Glomerular visceral epithelial cell (primary cell): ENCODE measurements around the gene KRT27.
A peak's percentile ranks its signal among the peaks of the same experiment; 100 is the strongest.
"Not testable (repeated sequence)": the region's sequence is repeated elsewhere in the genome, so short reads cannot be mapped to it uniquely, and the experiment has no call there.

Experiments used
- DNase-seq: peaks from one replicate; pipeline ENCODE4 v3.0.0-alpha.2; 2016; ENCODE audit errors: extremely low spot score

KRT27 gene, protein sequence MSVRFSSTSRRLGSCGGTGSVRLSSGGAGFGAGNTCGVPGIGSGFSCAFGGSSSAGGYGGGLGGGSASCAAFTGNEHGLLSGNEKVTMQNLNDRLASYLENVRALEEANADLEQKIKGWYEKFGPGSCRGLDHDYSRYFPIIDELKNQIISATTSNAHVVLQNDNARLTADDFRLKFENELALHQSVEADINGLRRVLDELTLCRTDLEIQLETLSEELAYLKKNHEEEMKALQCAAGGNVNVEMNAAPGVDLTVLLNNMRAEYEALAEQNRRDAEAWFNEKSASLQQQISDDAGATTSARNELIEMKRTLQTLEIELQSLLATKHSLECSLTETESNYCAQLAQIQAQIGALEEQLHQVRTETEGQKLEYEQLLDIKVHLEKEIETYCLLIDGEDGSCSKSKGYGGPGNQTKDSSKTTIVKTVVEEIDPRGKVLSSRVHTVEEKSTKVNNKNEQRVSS

DNA sequence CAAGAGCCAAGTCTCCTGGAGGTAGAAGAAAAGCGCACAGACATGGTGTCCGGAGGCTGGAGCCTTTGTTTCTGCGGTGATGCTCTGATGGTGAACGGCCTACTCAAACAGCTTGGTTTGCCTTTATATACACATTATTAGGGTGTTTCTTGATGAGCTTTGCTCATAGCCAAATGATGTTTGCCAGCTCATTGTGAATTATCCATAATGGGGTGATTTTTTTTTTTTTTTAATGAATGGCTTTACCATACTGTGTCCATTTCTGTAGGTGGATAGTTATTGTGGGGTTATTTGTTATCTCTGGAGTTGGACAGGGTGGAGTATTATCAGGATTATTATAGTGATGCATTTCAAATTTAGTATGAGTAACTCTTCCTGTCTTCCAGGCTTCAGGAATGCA is at the start of gene KRT27:
KRT27 (minus strand) TSS at position 101 of the 400 bp plus-strand sequence; CDS start at position 44, 57 bp downstream.
- DNase-seq = no peak

DNA sequence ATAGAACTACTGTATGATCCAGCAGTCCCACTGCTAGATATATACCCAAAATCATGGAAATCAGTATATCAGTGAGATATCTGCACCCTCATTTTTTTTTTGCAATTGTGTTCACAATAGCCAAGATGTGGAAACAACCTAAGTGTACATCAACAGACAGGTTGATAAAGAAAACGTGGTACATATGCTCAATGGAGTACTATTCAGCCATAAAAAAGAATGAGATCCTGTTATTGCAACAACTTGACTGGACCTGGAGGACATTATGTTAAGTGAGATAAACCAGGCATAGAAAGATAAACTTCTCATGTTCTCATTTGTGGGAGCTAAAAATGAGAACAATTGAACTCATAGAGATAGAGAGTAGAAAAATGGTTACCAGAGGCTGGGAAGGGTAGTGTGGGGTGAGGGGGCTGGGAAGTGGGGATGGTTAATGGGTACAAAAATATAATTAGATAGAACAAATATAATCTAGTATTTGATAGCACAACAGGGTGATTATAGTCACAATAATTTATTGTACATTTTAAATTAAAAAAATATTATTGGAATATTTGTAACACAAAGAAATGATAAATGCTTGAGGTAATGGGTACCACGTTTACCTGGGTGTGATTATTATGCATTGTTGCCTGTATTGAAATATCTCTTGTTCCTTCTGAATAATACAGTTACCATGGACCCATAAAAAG is 47.9 kb upstream of the KRT27 start:
- no peak for DNase-seq

DNA sequence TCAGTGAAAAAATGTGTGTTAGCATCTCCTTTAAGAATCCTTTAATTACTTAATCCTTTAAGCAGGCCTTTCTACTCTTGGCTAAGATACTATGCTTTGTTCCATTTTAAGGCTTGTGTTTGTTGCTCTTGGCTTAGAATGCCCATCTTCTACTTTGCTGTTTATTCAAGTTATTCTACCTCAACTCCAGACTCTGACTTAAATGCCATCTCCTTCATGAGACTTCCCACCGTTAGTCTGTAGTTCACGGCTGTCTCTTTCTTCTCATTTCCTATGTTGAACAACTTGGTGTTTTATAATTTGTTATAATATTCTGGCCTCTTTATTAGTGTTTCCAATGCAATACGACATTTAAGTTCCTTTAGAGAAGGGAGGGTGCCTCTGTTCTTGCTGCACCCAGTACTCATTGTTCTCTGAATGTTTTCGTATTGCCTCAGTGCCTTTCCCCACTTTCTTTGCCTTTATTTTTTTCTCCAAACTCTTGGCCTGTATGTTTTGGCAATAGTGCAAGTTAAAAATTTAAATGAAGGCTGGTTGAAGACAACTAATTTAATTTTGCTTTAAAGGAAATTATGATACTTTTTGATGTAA is 46.2 kb upstream of the KRT27 start:
- no peak for DNase-seq

DNA sequence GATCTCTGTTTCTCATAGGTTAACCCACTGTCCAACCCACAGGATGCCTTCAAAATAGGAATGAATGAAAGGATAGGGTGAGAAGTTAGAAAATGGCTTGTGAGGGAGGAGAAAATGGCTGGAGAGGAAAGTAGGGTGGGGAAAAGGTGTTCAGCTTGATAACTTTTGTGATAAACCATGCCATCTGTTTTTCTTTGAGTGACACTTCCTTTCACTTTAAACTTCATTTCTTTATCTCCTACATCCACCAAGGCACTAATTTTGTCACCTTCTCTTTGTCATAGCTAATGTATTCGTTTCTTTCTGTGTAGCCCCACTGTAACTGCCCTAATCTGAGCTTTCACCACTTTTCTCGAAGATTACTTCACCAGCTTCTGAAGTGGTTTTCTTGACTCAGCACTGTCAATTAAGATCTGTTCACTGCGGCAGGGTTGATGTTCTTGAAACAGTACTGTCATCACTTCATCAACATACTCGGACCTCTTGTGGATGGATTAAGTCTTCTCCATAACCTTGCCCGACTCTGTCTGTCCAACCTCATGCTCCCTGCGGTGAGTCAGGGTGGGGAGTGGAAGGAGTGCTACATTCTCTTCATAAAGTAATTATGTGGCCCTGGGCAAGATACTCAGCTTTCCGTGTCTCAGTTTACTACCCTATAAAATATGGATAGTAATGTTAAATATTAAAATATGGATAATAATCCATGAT is 45.5 kb upstream of the KRT27 start:
- no peak for DNase-seq

DNA sequence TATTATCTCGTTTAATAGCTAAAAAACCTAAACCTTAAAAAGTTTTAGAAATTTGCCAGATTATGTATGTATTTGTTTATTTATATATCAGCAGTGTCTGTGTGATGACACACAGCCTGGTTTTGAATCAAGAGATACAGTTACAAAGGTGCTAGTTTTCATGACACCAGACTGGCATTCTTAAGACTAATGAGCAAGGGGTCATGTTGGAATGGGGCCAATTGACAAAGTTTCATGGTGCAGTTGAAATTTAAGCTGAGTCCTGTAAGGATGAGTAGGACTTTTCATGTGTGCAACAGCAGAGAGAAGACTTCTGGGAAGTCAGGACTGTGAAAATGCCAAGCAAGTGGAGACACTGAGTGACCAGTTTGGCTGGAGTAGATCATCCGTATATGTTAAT is 43.2 kb upstream of the KRT27 start:
- no peak for DNase-seq

DNA sequence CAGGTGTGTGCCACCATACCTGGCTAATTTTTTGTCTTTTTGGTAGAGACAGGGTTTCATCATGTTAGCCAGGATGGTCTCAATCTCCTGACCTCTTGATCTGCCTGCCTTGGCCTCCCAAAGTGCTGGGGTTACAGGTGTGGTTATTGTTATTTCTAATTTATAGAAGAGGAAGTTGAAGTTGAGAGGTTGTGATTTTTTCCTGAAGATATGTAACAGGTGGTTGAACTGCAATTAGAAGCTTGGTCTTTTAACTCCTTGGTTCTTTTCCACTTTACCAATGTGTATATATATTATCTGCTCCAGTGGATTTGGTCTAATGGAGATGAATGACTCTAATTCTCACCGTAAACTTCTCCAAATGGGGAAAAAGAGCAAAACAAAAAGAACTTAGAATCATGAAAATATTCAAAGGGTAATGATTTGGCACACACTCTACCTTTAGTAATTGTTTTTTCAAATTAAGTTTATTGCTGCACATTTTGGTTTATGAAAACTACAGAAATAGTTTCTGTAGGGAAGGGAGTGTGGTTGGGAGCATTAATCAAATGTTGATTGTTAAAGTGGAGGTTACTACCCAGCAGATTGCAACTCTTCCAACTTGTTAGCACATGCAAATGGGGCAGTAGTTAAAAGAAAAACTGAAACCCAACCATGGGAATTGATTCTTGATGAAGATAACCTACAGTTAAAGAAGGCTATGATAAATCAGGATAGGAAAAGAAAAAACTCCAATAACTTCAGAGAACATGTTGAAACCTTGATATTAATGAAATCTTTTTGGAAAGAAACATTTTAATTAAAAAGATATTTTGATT is 41.9 kb upstream of the KRT27 start:
- no peak for DNase-seq

DNA sequence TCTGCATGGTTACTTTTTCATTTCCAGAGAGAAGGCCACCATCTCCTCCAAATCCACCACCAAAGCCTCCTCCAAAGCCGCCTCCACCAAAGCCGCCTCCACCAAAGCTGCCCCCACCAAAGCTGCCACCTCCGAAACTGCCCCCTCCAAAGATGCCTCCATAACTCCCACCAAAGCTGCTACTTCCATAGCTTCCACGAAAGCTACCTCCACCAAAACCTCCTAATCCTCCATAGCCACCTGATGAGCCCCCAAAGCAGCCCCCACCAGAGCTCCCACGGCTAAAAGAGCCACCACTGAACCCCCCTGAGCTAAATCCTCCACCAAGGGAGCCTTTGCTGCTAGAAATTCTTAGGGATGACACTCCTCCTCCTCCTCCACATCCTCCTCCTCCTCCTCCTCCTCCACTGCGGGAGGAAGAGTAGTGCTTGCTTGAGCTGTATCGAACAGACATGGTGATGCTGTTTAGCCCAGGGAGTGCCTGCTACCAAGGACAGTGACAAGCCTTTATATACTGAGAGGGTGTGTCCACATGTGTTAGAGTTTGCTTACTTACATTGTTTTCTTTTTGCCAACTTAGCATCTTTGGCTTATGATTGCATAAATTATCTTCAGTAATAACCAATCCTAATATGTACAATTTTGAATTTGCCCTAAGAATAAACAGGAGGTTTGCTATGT is 39.9 kb upstream of the KRT27 start, which contains the start of gene KRT10:
KRT10 (minus strand) TSS at position 483 of the 681 bp plus-strand sequence; CDS start at position 454, 29 bp downstream.
- no peak for DNase-seq

DNA sequence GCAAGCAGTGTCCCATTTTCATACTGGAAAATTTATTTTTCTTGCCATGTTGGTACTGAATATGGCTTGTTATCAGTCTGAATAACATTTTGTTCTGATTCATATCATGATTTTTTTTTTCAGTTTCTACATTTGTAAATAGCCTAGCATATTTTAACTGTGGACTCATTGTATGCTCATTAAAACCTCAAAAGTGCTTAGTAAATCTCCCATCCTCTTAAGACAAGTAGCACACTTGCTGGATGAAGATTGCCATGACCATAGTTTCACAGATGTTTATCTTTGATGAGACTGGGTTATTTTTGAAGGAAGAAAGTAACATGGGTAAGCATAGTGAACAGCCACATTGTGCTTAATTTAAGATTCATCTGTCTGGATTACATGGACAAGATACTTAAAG is 39.2 kb upstream of the KRT27 start:
- no peak for DNase-seq

DNA sequence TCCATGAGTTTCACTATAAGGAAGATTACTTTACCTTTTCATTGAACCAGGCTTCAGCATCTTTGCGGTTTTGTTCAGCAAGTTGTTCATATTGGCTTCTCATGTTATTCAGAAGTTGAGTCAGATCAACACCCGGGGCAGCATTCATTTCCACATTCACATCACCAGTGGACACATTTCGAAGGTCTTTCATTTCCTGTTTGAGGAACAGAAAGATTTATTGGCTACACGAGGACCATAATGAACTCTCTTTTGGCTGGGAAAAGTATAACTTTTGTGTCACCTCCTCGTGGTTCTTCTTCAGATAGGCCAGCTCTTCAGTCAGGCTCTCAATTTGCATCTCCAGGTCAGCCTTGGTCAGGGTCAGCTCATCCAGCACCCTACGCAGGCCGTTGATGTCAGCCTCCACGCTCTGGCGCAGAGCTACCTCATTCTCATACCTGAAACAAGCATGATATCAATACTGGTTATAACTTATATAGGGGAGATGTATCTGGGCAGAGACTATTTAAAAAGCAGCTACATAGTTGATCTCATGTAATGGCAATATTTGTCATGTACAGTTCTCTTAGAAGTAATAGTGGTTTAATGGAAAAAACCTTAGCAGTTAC is 38.0 kb upstream of the KRT27 start:
- DNase-seq = no peak

DNA sequence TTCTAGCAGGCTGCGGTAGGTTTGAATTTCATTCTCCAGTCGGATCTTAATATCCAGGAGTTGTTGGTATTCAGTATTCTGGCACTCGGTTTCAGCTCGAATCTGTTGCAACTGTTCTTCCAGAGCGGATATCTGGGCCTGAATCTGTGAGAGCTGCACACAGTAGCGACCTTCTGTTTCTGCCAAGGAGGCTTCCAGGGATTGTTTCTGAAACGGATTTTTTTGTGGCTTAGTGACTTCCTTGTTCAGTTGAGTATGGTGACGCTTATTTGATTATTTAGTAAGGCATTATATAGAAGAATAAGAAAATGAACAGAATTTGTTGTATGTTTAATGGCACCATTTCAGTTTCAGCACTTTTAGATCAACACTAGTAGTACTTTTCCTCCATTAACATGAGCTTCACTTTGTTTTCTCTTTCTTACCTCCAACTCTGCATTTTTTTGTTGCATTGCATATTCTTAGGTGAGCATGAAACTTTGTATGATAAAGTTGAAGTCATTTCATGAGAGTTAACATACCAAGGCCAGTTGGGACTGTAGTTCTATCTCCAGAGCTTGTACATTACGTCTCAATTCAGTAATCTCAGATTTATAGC is 37.3 kb upstream of the KRT27 start:
- DNase-seq = peak; percentile 17

DNA sequence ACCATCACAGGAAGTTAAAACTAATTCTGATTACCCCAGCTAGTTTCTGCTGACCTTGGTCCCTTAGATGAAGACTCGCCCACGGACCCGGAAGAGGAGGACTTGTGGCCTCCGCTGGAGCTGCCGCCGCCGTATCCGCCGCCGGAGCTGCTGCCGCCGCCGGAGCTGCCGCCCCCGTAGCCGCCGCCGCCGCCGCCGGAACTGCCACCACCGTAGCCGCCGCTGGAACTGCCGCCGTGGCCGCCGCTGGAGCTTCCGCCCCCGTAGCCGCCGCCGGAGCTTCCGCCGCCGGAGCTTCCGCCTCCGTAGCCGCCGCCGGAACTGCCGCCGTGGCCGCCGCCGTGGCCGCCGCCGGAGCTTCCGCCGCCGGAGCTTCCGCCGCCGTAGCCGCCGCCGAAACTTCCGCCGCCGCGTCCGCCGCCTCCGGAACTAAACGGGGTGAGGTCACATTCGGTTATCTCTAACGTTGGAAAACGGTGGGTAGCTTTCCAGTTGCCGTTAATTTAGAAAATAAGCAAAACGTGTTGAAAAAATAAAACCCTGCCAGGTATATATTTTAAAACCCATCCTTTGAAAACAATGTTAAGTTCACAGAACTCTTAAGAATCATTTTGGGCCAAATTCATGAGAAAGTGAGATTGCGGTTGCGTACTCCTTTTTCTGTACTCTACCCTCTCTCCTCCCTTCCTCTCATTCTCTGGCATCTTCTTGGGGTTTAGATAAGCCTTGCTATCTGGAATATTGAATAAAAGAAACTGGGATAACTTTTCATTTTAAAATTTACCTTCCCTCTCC is 36.6 kb upstream of the KRT27 start:
- peak; percentile 89 for DNase-seq

DNA sequence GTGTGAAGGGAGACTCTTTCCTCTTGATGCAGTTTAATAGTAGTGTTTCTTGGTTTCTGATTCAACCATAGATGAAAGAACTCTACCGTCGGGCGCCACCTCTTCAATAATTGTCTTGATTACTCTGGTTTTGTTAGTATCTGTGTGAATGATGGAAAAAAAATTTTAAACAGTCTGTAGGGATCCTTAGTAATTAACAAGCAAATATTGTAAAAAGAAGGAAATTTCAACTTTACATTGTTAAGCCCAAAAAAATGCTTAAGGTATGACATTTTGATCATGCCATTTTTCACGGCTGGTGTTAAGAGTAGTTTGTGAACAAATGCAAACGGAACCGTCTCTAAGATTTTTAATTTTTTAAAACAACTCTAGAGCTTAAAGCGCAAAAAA is 36.0 kb upstream of the KRT27 start:
- DNase-seq = no peak

DNA sequence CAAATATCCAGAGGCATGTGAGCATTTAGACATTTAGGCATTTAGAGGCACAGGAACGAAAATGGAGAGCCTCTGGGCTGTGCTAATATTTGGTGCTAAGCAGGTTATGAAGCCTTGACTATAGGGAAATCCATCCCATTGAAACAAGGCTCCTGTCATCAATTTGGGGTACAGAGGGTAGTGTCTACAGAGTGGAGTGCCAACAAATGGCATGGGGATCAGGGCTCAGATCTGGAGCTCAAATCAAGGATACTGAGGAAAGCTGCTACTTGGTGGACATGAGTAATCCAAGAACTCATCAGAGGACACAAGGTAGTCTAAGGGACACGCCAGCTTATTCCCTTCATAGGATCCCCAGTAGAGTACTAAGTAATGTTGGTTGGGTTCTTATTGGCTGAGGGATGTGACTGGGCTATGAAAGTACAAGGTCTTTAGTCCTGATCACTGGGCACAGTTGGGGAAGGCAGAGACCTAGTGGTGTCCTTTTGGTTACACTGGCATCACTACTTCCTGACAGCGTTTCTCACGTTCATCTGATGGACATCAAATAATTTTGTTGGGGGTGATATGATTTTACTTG is 34.8 kb upstream of the KRT27 start:
- no peak for DNase-seq

DNA sequence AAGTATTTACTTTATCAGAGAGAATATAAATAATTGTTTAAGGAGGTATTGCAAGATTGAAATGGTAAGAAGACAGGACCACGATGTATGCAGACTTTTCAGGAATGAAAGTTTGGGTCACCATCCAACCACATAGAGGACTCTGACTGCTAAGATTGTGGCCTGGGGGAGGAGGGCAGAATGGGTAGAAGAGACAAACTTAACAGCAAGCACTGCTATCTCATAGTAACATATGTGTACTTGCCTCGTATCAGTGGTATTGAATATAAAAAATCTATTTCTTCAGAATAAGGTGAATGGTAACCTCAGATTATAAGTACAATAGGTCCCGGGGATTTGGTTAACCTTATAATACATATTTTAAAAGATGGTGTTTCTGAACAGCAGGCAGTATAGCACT is 34.2 kb upstream of the KRT27 start:
- DNase-seq = no peak

DNA sequence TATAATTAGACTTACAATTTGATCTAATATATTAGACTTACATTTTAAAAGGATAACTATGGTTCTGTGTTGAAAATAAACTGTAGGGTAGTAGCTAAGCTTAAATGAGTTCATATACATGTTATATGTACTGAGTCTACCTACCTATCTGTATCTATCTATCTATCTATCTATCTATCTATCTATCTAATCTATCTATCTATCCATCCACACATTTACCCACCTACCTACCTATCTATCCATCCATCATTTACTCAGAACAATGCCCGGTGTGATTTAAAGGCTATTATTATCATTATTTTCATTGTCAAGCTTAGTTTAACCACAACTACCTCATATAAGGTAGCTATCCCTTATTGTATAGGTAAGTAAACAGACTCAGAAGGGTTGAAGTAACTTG is 33.0 kb upstream of the KRT27 start:
- no peak for DNase-seq

DNA sequence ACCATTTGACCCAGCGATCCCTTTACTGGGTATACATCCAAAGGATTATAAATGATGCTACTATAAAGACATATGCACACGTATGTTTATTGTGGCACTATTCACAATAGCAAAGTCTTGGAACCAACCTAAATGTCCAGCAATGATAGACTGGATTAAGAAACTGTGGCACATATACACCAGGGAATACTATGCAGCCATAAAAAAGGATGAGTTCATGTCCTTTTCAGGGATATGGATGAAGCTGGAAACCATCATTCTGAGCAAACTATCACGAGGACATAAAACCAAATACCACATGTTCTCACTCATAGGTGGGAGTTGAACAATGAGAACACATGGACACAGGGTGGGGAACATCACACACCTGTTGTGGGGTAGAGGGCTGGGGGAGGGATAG is 32.3 kb upstream of the KRT27 start:
- DNase-seq = not testable (repeated sequence)

DNA sequence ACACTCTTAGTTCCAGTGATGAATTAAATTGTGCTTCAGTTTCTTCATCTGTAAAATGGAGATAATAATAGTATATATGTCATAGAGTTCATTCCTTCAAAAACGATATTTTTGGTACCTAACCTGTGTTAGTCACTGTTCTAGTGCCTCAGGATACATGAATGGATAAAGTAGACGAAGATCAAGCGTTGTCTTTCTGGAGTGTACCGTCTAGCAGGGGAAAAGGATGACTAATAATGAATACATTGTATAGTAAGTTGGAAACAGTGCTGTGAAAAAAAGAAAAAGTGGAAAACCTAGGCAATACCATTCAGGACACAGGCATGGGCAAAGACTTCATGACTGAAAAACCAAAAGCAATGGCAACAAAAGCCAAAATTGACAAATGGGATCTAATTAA is 31.5 kb upstream of the KRT27 start:
- no peak for DNase-seq

DNA sequence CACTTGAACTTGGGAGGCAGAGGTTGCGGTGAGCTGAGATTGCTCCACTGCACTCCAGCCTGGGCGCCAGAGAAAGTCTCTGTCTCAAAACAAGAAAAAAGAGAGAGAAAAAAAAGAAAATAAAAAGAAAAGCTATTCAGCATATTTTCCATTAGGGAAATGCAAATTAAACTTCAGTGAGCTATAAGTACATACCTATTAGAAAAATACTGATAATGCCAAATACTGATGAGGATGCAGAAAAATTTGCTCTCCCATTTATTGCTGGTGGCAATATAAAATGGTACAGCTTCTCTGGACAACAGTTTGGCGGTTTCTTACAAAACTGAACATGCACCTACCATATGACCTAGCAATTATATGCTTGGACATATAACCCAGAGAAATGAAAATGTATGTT is 30.3 kb upstream of the KRT27 start:
- DNase-seq = no peak

DNA sequence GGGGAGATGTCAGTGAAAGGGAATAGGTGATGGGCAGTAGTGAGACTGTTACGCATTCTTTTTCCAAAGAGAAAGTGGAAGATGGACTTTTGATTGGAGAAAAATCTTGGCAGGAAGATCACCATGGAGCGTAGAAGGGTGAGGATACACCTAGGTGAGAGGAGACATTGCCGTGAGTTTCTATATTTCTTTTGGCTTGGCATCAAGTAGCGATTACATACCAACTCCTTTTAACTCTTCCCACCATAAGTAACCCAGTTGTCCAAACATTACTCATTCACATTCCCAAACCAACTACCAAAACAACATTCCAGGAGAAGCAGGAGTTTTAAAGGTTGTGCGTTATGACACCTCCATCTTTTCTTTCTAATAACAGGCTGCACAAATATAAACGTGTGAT is 28.1 kb upstream of the KRT27 start:
- DNase-seq = peak; percentile 73
